Upper lobe of right lung (tissue), 1 donor: ENCODE results near the gene PLCB3. TPM values are rescaled to one million over a fixed set of nuclear protein-coding genes. Genes with fewer than 3 reads are reported as not detected.

Experiments
- ATAC-seq: fragments of 200-7000 bp; cut with Tn5 transposase; one replicate; pipeline ENCODE4 v1.9.1; 2020; ENCODE audit warnings: mild to moderate bottlenecking, moderate library complexity
- DNase-seq: peaks from one replicate; pipeline ENCODE4 v3.0.0-alpha.2; 2020
- H3K27ac ChIP-seq: fragments of 200-600 bp; one replicate; pipeline ENCODE4 v1.8.0; 2022
- H3K27me3 ChIP-seq: fragments of 200-600 bp; one replicate; pipeline ENCODE4 v1.8.0; 2022; ENCODE audit warnings: mild to moderate bottlenecking
- H3K36me3 ChIP-seq: fragments of 200-600 bp; one replicate; pipeline ENCODE4 v1.8.0; 2022
- H3K4me1 ChIP-seq: fragments of 200-600 bp; one replicate; pipeline ENCODE4 v1.8.0; 2022
- H3K4me3 ChIP-seq: fragments of 200-600 bp; one replicate; pipeline ENCODE4 v1.8.0; 2022; ENCODE audit warnings: mild to moderate bottlenecking
- H3K9me3 ChIP-seq: fragments of 200-600 bp; one replicate; pipeline ENCODE4 v1.8.0; 2022
- intact Hi-C: fragments of 100-400 bp; cut with DNase I; formaldehyde crosslinking; loops from one replicate; pipeline ENCODE4 v1.11.0; 2022
- total RNA-seq: library from RNA; stranded (reverse); fragmentation: NEBNext Ultra II Directional; extraction: Animal tissue kit (Norgen Biotek cat#: 25700); gene quantifications from one replicate; pipeline ENCODE4 v1.2.1, GENCODE V29; 2021
- TF ChIP-seq, protein P1 (sequence below): fragments of 200-600 bp; IDR thresholded peaks from one replicate; pipeline ENCODE4 v1.8.0; 2022; ENCODE audit warnings: antibody characterized with exemption
- donor health status: DM: no; HTN: yes; CAD: no; lungs with severe emphysema.

The PLCB3 gene
- total RNA-seq, 1 donor from 2014 or later: 32.4 TPM

GRCh38 chr11:64294774-64295173, 43.4 kb downstream of the PLCB3 start:
- Histone ChIP-seq H3K36me3 (no peaks in the 10 kb centered on the region), H3K27ac (no peak overlapping the region), H3K27me3 (peaks cover 79% of the 10 kb centered on the region), H3K4me3 (no peak overlapping the region), H3K9me3 (no peaks in the 10 kb centered on the region), H3K4me1 (peaks cover 9% of the 10 kb centered on the region)
- ATAC-seq: no peak
- DNase-seq: no peak
- TF ChIP-seq, protein P1, sequence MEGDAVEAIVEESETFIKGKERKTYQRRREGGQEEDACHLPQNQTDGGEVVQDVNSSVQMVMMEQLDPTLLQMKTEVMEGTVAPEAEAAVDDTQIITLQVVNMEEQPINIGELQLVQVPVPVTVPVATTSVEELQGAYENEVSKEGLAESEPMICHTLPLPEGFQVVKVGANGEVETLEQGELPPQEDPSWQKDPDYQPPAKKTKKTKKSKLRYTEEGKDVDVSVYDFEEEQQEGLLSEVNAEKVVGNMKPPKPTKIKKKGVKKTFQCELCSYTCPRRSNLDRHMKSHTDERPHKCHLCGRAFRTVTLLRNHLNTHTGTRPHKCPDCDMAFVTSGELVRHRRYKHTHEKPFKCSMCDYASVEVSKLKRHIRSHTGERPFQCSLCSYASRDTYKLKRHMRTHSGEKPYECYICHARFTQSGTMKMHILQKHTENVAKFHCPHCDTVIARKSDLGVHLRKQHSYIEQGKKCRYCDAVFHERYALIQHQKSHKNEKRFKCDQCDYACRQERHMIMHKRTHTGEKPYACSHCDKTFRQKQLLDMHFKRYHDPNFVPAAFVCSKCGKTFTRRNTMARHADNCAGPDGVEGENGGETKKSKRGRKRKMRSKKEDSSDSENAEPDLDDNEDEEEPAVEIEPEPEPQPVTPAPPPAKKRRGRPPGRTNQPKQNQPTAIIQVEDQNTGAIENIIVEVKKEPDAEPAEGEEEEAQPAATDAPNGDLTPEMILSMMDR: no peak
- intact Hi-C loops: no loop called here

DNA sequence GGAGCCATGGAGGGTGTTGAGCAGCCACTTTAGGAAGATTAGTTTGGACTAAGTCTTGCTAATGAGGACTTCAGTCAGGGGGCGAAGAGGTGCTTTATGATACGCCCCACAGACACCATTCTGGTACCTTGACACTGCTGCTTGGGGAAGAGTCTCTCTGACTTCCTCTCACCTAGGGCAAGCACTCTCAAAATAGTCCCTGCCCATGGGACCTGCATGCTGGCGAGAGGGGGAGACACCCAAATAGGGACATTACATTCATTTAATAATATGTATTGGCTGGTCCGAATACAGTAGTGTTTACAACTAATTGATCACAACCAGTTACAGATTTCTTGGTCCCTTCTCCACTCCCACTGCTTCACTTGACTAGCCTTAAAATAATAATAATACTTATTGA, 44.4 kb downstream of the PLCB3 start:
- Histone ChIP-seq H3K4me1 (peaks cover 19% of the 10 kb centered on the region), H3K36me3 (no peaks in the 10 kb centered on the region), H3K27ac (no peak overlapping the region), H3K4me3 (no peak overlapping the region), H3K9me3 (no peaks in the 10 kb centered on the region), H3K27me3 (peaks cover 85% of the 10 kb centered on the region)
- TF ChIP-seq, protein P1: no peak
- DNase-seq (no peak), ATAC-seq (no peak)
- intact Hi-C loops: no loop called here

- ATAC-seq (no peak), DNase-seq (no peak)
- TF ChIP-seq, protein P1: no peak
- no peak overlapping the region for H3K4me3 ChIP-seq
- H3K4me1 ChIP-seq: peaks cover 19% of the 10 kb centered on the region
- H3K9me3 ChIP-seq: no peaks in the 10 kb centered on the region
- intact Hi-C loops: no loop called here
- H3K27ac ChIP-seq: no peak overlapping the region
- no peaks in the 10 kb centered on the region for H3K36me3 ChIP-seq
- peaks cover 81% of the 10 kb centered on the region for H3K27me3 ChIP-seq
These were observed 44.9 kb downstream of the PLCB3 start for GRCh38 chr11:64296236-64296635.

- H3K27me3 ChIP-seq: peaks cover 73% of the 10 kb centered on the region
- ATAC-seq (no peak), DNase-seq (no peak)
- intact Hi-C loops: no loop called here
- no peak overlapping the region for H3K27ac ChIP-seq
- no peak overlapping the region for H3K4me3 ChIP-seq
- peaks cover 19% of the 10 kb centered on the region for H3K4me1 ChIP-seq
- TF ChIP-seq, protein P1: no peak
- no peaks in the 10 kb centered on the region for H3K9me3 ChIP-seq
- H3K36me3 ChIP-seq: no peaks in the 10 kb centered on the region
These were observed 45.7 kb downstream of the PLCB3 start for GRCh38 chr11:64296830-64297698.

- Histone ChIP-seq H3K4me3 (no peak overlapping the region), H3K36me3 (no peaks in the 10 kb centered on the region), H3K9me3 (no peaks in the 10 kb centered on the region), H3K27me3 (peaks cover 65% of the 10 kb centered on the region), H3K4me1 (peaks cover 19% of the 10 kb centered on the region), H3K27ac (no peak overlapping the region)
- ATAC-seq: no peak
- intact Hi-C loops: no loop called here
- DNase-seq: no peak
- TF ChIP-seq, protein P1: no peak
These were observed 46.5 kb downstream of the PLCB3 start for GRCh38 chr11:64297699-64298358.
